Smooth muscle cell of the pulmonary artery (primary cell): ENCODE results near the gene SYTL5. TPM values are rescaled to one million over a fixed set of nuclear protein-coding genes. Genes with fewer than 3 reads are reported as not detected.

ENCODE experiments used
- total RNA-seq: library from RNA; depleted of rRNA; stranded (reverse); fragments of >200 nt; gene quantifications from 2 replicates; pipeline ENCODE4 v1.2.3, GENCODE V29; 2014

The SYTL5 gene
- total RNA-seq = 2.2 and 2.9 TPM in 2 replicates

GRCh38 chrX:38006291-38006690 lies at the start of gene SYTL5:
SYTL5 (plus strand) TSS chrX:38006553; CDS start chrX:38033890, 27,337 bp downstream.

Other genes with a start within 250 kb of the SYTL5 start
- not detected in 2 replicates for gene CYBB, start 226.5 kb upstream of the SYTL5 start, total RNA-seq
- 73.3 and 98.2 TPM in 2 replicates for gene DYNLT3, start 159.0 kb upstream of the SYTL5 start, total RNA-seq
- gene SRPX, start 214.3 kb downstream of the SYTL5 start, total RNA-seq = 244 and 500 TPM in 2 replicates